ENCODE data around the gene ALKBH5.

DNA sequence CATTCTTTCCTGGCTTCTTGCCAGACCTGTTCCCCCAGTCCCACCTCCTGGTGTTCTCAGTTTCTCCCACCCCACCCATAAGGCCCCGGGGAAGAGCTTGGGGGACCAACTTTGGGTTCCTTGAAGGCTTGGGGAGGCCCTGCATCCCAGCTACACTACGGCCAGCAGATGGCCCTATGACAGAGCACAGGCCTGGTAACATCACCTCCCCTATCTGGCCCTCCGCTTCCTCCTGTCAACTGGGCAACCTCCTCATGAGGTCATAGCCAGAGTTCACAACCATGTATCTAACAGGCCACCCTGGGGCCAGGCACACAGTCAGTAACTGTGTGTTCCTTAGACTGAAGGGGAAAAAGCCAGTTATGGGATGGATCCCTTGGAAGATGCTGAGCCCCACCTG lies 43.7 kb upstream of the ALKBH5 start:
- TF ChIP-seq CTCF (IDR thresholded peaks at IDR 0.05) (peak; percentile 37), EZH2 (IDR thresholded peaks at IDR 0.05) (no peak), EZH2phosphoT487 (IDR thresholded peaks at IDR 0.05) (no peak)

Measured in neural progenitor cell (in vitro differentiated cells).